ENCODE measurements around the gene MPG. TPM values are rescaled to one million over a fixed set of nuclear protein-coding genes. Genes with fewer than 3 reads are reported as not detected.
A peak's percentile ranks its signal among the peaks of the same experiment; 100 is the strongest.

Gene MPG
- polyA plus RNA-seq, 1 of the 3 experiments (the other 2 are of a cell fraction) = 98.3 TPM

- peak; percentile 27 for TF ChIP-seq CTCF (IDR thresholded peaks at IDR 0.05)
These were observed 2.2 kb upstream of the MPG start (continued) for GRCh38 chr16:75580-76501.

DNA sequence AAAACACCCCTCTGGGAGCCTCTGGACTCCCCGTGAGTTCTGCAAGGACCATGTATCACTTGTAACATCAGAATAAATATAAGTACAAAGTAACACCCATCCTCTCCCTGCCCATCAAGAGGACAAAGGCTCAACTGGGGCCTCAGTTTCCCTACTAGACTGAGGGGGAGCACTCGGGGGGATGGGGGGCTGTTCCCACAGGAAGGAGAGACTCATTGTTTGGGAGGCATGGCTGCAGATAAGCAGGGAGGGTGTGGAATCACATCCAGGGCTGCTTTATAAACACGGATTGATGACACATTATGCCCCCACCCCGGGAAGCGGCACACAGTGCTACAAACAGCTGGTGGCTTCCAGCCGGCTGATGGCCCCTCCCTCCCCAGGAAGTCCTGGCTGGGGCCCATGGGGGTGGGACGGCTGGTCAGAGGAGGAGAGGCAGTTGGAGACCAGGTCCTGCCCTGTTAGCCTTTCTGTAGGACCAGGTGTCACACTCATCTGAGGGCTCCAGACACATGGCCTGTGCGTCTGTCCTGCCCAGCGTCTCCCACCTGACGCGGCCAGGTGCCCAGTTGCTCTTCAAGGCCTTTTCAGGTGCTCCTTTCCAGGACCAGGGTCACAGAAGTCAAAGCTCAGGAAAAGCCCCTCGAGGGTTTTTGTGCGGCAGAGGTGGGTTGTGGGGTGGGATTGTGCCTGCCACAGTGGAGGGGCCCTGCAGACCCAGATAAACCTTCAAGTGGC lies 1.3 kb upstream of the MPG start:
- Histone ChIP-seq H3K4me3 (ENCODE audit: low read depth in 2 of 2, low read length in 1 of 2) (peak overlapping the region; percentile 76 to 92), H3K4me1 (ENCODE audit: control insufficient read depth in 1 of 2, insufficient read depth in 2 of 2, low read depth in 1 of 2, low read length in 1 of 2) (peaks cover 23 to 57% of the 10 kb centered on the region in 2 experiments), H3K9me3 (no peaks in the 10 kb centered on the region), H3K27me3 (ENCODE audit: insufficient read depth) (no peaks in the 10 kb centered on the region), H3K36me3 (replicated peaks in 1 of 2; ENCODE audit: control insufficient read depth in 1 of 2, insufficient read depth in 2 of 2, low read length in 1 of 2) (peaks cover 11 to 13% of the 10 kb centered on the region in 2 experiments), H3K9me2 (no peaks in the 10 kb centered on the region), H3F3A (replicated peaks; ENCODE audit: insufficient read depth) (peaks cover 8% of the 10 kb centered on the region), H3K4me2 (peak overlapping the region; percentile 99), H3K9ac (peak overlapping the region; percentile 77), H4K20me1 (ENCODE audit: insufficient read depth) (no peaks in the 10 kb centered on the region), H2AFZ (ENCODE audit: low read depth) (no peak overlapping the region), H3K79me2 (ENCODE audit: insufficient read depth) (peaks cover 25% of the 10 kb centered on the region), H3K27ac (ENCODE audit: low read depth in 2 of 2, low read length in 1 of 2) (peak overlapping the region; percentile 58 to 84; a peak in 3 of 4 replicates)
- TF ChIP-seq GATA2 (CRISPR knock-in tag; IDR thresholded peaks at IDR 0.05) = no peak
- TF ChIP-seq JUND (IDR thresholded peaks at IDR 0.05) = no peak
- TF ChIP-seq YY1 (IDR thresholded peaks at IDR 0.05; ENCODE audit: low read depth) = no peak
- TF ChIP-seq, protein P1, sequence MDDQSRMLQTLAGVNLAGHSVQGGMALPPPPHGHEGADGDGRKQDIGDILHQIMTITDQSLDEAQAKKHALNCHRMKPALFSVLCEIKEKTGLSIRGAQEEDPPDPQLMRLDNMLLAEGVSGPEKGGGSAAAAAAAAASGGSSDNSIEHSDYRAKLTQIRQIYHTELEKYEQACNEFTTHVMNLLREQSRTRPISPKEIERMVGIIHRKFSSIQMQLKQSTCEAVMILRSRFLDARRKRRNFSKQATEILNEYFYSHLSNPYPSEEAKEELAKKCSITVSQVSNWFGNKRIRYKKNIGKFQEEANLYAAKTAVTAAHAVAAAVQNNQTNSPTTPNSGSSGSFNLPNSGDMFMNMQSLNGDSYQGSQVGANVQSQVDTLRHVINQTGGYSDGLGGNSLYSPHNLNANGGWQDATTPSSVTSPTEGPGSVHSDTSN (IDR thresholded peaks at IDR 0.05) = peak; percentile 25; the same call in 1 of the 2 replicates
- TF ChIP-seq CHD2 (IDR thresholded peaks at IDR 0.05; ENCODE audit: low read length, partially characterized antibody) = no peak
- no peak for TF ChIP-seq CTCF (IDR thresholded peaks at IDR 0.05)
- TF ChIP-seq RAD21 (IDR thresholded peaks at IDR 0.05; ENCODE audit: low read length) = no peak
- TF ChIP-seq RCOR1 (IDR thresholded peaks at IDR 0.05; ENCODE audit: low read length) = no peak
- TF ChIP-seq, protein P2, sequence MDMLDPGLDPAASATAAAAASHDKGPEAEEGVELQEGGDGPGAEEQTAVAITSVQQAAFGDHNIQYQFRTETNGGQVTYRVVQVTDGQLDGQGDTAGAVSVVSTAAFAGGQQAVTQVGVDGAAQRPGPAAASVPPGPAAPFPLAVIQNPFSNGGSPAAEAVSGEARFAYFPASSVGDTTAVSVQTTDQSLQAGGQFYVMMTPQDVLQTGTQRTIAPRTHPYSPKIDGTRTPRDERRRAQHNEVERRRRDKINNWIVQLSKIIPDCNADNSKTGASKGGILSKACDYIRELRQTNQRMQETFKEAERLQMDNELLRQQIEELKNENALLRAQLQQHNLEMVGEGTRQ (IDR thresholded peaks at IDR 0.05; ENCODE audit: borderline replicate concordance, low read depth, low read length) = no peak
- TF ChIP-seq ELF1 (IDR thresholded peaks at IDR 0.05) = peak; percentile 22; the same call in 1 of the 2 replicates
- TF ChIP-seq TCF12 (IDR thresholded peaks at IDR 0.05) = peak; percentile 23; the same call in 1 of the 2 replicates
- no peak for TF ChIP-seq RXRA (IDR thresholded peaks at IDR 0.05; ENCODE audit: borderline replicate concordance, low read depth)
- TF ChIP-seq NFIC (IDR thresholded peaks at IDR 0.05; ENCODE audit: borderline replicate concordance) = no peak
- TF ChIP-seq RFX5 (IDR thresholded peaks at IDR 0.05; ENCODE audit: low read length) = no peak
- DNase-seq = no peak
- ChIA-PET POLR2A (interaction anchor here (1.2 kb wide), 1 partner anchor 11 kb away, joined by 4 read pairs; no protein-coding TSS in a partner anchor), CTCF (interaction anchor here (1.0 to 3.7 kb wide), 8 partner anchors 11 to 50 kb away, joined by 3 to 35 read pairs (median 5); no protein-coding TSS in a partner anchor)
- WGBS (ENCODE audit: low lambda C conversion rate) = 58% methylated on average over 11 of the region's 13 CpGs
